Measurements from ENCODE around the gene LILRA2. TPM values are rescaled to one million over a fixed set of nuclear protein-coding genes. Genes with fewer than 3 reads are reported as not detected.

Gene LILRA2
- total RNA-seq, 1 donor from 2014 or later, result not detected

Other genes starting within 250 kb of the LILRA2 start
- gene LILRA4, start 234.6 kb upstream of the LILRA2 start, total RNA-seq, result not detected in 2 replicates
- not detected in 2 replicates for gene LAIR1, start 208.9 kb upstream of the LILRA2 start, total RNA-seq
- gene TTYH1, start 158.3 kb upstream of the LILRA2 start, total RNA-seq, result not detected in 2 replicates
- 26.8 and 33.6 TPM in 2 replicates for gene LENG8, start 124.6 kb upstream of the LILRA2 start, total RNA-seq
- gene LENG9, start 110.0 kb upstream of the LILRA2 start, total RNA-seq, result 6.8 and 7.9 TPM in 2 replicates
- gene CDC42EP5, start 100.5 kb upstream of the LILRA2 start, total RNA-seq, result 30.2 and 35.7 TPM in 2 replicates
- not detected in 2 replicates for gene LAIR2, start 71.0 kb upstream of the LILRA2 start, total RNA-seq
- gene LILRA1, start 19.8 kb downstream of the LILRA2 start, total RNA-seq, result not detected in 2 replicates
- gene LILRB1, start 56.7 kb downstream of the LILRA2 start, total RNA-seq, result not detected in 2 replicates
- gene LILRB4, start 89.2 kb downstream of the LILRA2 start, total RNA-seq, result not detected in 2 replicates
- gene KIR3DL3, start 150.7 kb downstream of the LILRA2 start, total RNA-seq, result not detected in 2 replicates
- gene KIR2DL3, start 164.7 kb downstream of the LILRA2 start, total RNA-seq, result not detected in 2 replicates
- not detected in 2 replicates for gene KIR2DL1, start 196.0 kb downstream of the LILRA2 start, total RNA-seq
- not detected in 2 replicates for gene KIR2DL4, start 229.8 kb downstream of the LILRA2 start, total RNA-seq
- gene KIR3DL1, start 242.7 kb downstream of the LILRA2 start, total RNA-seq, result not detected in 2 replicates